Activated naive CD4-positive, alpha-beta T cell treated with anti-CD3 and anti-CD28 coated beads, Interleukin-2, amount 50 U/mL, for 72 hours (primary cell): ENCODE measurements around the gene BOLA2B. TPM values are rescaled to one million over a fixed set of nuclear protein-coding genes. Genes with fewer than 3 reads are reported as not detected.

Experiments
- ATAC-seq, 2 donors: fragments of 150-1000 bp; cut with Tn5 transposase; 2 replicates each; pipeline ENCODE4 v1.10.0; 2021; ENCODE audit warnings: mild to moderate bottlenecking in 2 of 2, moderate library complexity in 2 of 2
- DNase-seq, 2 donors: peaks; one replicate each; pipeline ENCODE4 v3.0.0; 2021 to 2022; ENCODE audit warnings: low spot score in 2 of 2
- H3K27ac Mint-ChIP-seq, 2 donors: one replicate each; pipeline ENCODE4 v1.8.0; 2022; ENCODE audit warnings: mild to moderate bottlenecking in 2 of 2, mixed read lengths in 2 of 2
- H3K36me3 Mint-ChIP-seq, 2 donors: one replicate each; pipeline ENCODE4 v1.8.0; 2022; ENCODE audit warnings: mixed read lengths in 2 of 2
- H3K9me3 Mint-ChIP-seq, 2 donors: one replicate each; pipeline ENCODE4 v1.8.0; 2022; ENCODE audit warnings: mixed read lengths in 2 of 2
- total RNA-seq, 2 donors: library from RNA; stranded (reverse); gene quantifications; one replicate each; pipeline ENCODE4 v1.2.3, GENCODE V29; 2022

The BOLA2B gene
- total RNA-seq, 2 donors from 2014 or later: 158 to 173 TPM

GRCh38 chr16:30163538-30163937 is 29.9 kb downstream of the BOLA2B start:
- H3K36me3 Mint-ChIP-seq: peaks cover 0 to 5% of the 10 kb centered on the region in 2 donors
- DNase-seq (no peak), ATAC-seq (no peak)
- peak overlapping the region in 1 of 2 donors; percentile 29 for H3K27ac Mint-ChIP-seq
- H3K9me3 Mint-ChIP-seq: peaks cover 0 to 5% of the 10 kb centered on the region in 2 donors

- DNase-seq (no peak), ATAC-seq (no peak)
- no peaks in the 10 kb centered on the region for H3K36me3 Mint-ChIP-seq
- no peak overlapping the region for H3K27ac Mint-ChIP-seq
- H3K9me3 Mint-ChIP-seq: no peaks in the 10 kb centered on the region
Observed at GRCh38 chr16:30157214-30157613, 36.3 kb downstream of the BOLA2B start.

GRCh38 chr16:30155188-30155587 is 38.3 kb downstream of the BOLA2B start:
- Mint-ChIP-seq H3K36me3 (no peaks in the 10 kb centered on the region), H3K9me3 (no peaks in the 10 kb centered on the region), H3K27ac (no peak overlapping the region)
- no peak for ATAC-seq
- DNase-seq: no peak

GRCh38 chr16:30152517-30152916 is 40.9 kb downstream of the BOLA2B start:
- Mint-ChIP-seq H3K9me3 (peaks cover 3 to 7% of the 10 kb centered on the region in 2 donors), H3K27ac (no peak overlapping the region), H3K36me3 (peaks cover 5 to 15% of the 10 kb centered on the region in 2 donors)
- DNase-seq (no peak), ATAC-seq (no peak)

- ATAC-seq: no peak
Observed at GRCh38 chr16:30151091-30151490, 42.4 kb downstream of the BOLA2B start.

GRCh38 chr16:30149250-30149930 is 44.1 kb downstream of the BOLA2B start:
- ATAC-seq (no peak), DNase-seq (no peak)
- no peak overlapping the region for H3K27ac Mint-ChIP-seq
- H3K36me3 Mint-ChIP-seq: peaks cover 5 to 15% of the 10 kb centered on the region in 2 donors
- peaks cover 3 to 7% of the 10 kb centered on the region in 2 donors for H3K9me3 Mint-ChIP-seq

More at GRCh38 chr16:30151091-30151490, 42.4 kb downstream of the BOLA2B start:
- Mint-ChIP-seq H3K36me3 (peaks cover 5 to 15% of the 10 kb centered on the region in 2 donors), H3K27ac (peak overlapping the region in 1 of 2 donors; percentile 14), H3K9me3 (peaks cover 3 to 7% of the 10 kb centered on the region in 2 donors)
- no peak for DNase-seq

- Mint-ChIP-seq H3K9me3 (peaks cover 3 to 7% of the 10 kb centered on the region in 2 donors), H3K27ac (no peak overlapping the region), H3K36me3 (peaks cover 5 to 15% of the 10 kb centered on the region in 2 donors)
- DNase-seq (no peak), ATAC-seq (no peak)
Observed at GRCh38 chr16:30147843-30148510, 45.5 kb downstream of the BOLA2B start.

GRCh38 chr16:30145657-30146056 is 47.8 kb downstream of the BOLA2B start:
- peaks cover 3 to 7% of the 10 kb centered on the region in 2 donors for H3K9me3 Mint-ChIP-seq
- peaks cover 5 to 15% of the 10 kb centered on the region in 2 donors for H3K36me3 Mint-ChIP-seq
- H3K27ac Mint-ChIP-seq: no peak overlapping the region
- DNase-seq (no peak), ATAC-seq (no peak)

- ATAC-seq: no peak
- Mint-ChIP-seq H3K9me3 (peaks cover 4 to 7% of the 10 kb centered on the region in 2 donors), H3K36me3 (peaks cover 7 to 15% of the 10 kb centered on the region in 2 donors), H3K27ac (no peak overlapping the region)
- no peak for DNase-seq
Observed at GRCh38 chr16:30144917-30145316, 48.5 kb downstream of the BOLA2B start.

- DNase-seq (no peak), ATAC-seq (no peak)
- Mint-ChIP-seq H3K36me3 (peaks cover 7 to 8% of the 10 kb centered on the region in 2 donors), H3K9me3 (peaks cover 0 to 3% of the 10 kb centered on the region in 2 donors), H3K27ac (no peak overlapping the region)
Observed at GRCh38 chr16:30144017-30144416, 49.4 kb downstream of the BOLA2B start.

- Mint-ChIP-seq H3K9me3 (peaks cover 0 to 3% of the 10 kb centered on the region in 2 donors), H3K36me3 (peaks cover under 1 to 9% of the 10 kb centered on the region in 2 donors), H3K27ac (peak overlapping the region in 1 of 2 donors; percentile 55)
- ATAC-seq (peak; percentile 20 to 23), DNase-seq (no peak)
Observed at GRCh38 chr16:30143347-30143702, 50.1 kb downstream of the BOLA2B start.

Other genes with a start within 250 kb of the BOLA2B start
- 10 to 100 TPM; 52.5 to 63.8 TPM for gene TMEM219, start 231.6 kb downstream of the BOLA2B start, total RNA-seq
- 10 to 100 TPM; 29.6 to 52.7 TPM for gene TAOK2, start 219.8 kb downstream of the BOLA2B start, total RNA-seq
- 10 to 100 TPM; 30.1 to 38.7 TPM for gene HIRIP3, start 198.0 kb downstream of the BOLA2B start, total RNA-seq
- gene INO80E, start 197.4 kb downstream of the BOLA2B start, total RNA-seq: 10 to 100 TPM; 85.3 to 90.7 TPM
- 1 to 10 TPM in 1 of 2 donors, under 1 TPM in 1; 0.80 to 2.0 TPM for gene DOC2A, start 182.6 kb downstream of the BOLA2B start, total RNA-seq
- not detected for gene C16orf92, start 170.5 kb downstream of the BOLA2B start, total RNA-seq
- 10 to 100 TPM in 1 of 2 donors, 1 to 10 TPM in 1; 3.4 to 14.1 TPM for gene TLCD3B, start 162.4 kb downstream of the BOLA2B start, total RNA-seq
- gene ALDOA, start 127.9 kb downstream of the BOLA2B start, total RNA-seq: 1,000 to 10,000 TPM; 1,322 to 2,822 TPM
- gene PPP4C, start 117.7 kb downstream of the BOLA2B start, total RNA-seq: 100 to 1,000 TPM; 130 to 136 TPM
- 1 to 10 TPM; 3.9 to 5.7 TPM for gene TBX6, start 101.7 kb downstream of the BOLA2B start, total RNA-seq
- gene YPEL3, start 97.5 kb downstream of the BOLA2B start, total RNA-seq: 100 to 1,000 TPM in 1 of 2 donors, 10 to 100 TPM in 1; 24.0 to 112 TPM
- gene GDPD3, start 80.1 kb downstream of the BOLA2B start, total RNA-seq: 10 to 100 TPM; 16.7 to 25.8 TPM
- gene MAPK3, start 70.4 kb downstream of the BOLA2B start, total RNA-seq: 100 to 1,000 TPM in 1 of 2 donors, 10 to 100 TPM in 1; 81.0 to 126 TPM
- 1,000 to 10,000 TPM in 1 of 2 donors, 100 to 1,000 TPM in 1; 672 to 1,124 TPM for gene CORO1A, start 10.1 kb downstream of the BOLA2B start, total RNA-seq
- 10 to 100 TPM; 46.4 to 84.7 TPM for gene SLX1A, start 209 bp upstream of the BOLA2B start, total RNA-seq
- 10 to 100 TPM; 18.0 to 31.9 TPM for gene SULT1A3, start 5.6 kb upstream of the BOLA2B start, total RNA-seq
- gene NPIPB13, start 54.8 kb upstream of the BOLA2B start, total RNA-seq: 10 to 100 TPM; 16.4 to 23.5 TPM
- 10 to 100 TPM; 57.3 to 64.4 TPM for gene CD2BP2, start 161.6 kb upstream of the BOLA2B start, total RNA-seq
- 10 to 100 TPM; 52.5 to 69.5 TPM for gene TBC1D10B, start 176.8 kb upstream of the BOLA2B start, total RNA-seq
- 1 to 10 TPM in 1 of 2 donors, under 1 TPM in 1; 0.97 to 1.2 TPM for gene MYL11, start 181.1 kb upstream of the BOLA2B start, total RNA-seq
- gene SEPTIN1, start 188.9 kb upstream of the BOLA2B start, total RNA-seq: 100 to 1,000 TPM; 161 to 208 TPM
- gene ZNF48, start 201.8 kb upstream of the BOLA2B start, total RNA-seq: 10 to 100 TPM in 1 of 2 donors, 1 to 10 TPM in 1; 7.6 to 10.9 TPM
- gene ZNF771, start 213.9 kb upstream of the BOLA2B start, total RNA-seq: 1 to 10 TPM; 4.4 to 7.9 TPM
- 100 to 1,000 TPM in 1 of 2 donors, 10 to 100 TPM in 1; 53.1 to 113 TPM for gene DCTPP1, start 236.4 kb upstream of the BOLA2B start, total RNA-seq